Thoracic aorta (tissue), 2 donors: ENCODE results near the gene PIK3R2. TPM values are rescaled to one million over a fixed set of nuclear protein-coding genes. Genes with fewer than 3 reads are reported as not detected.

Source experiments
- ATAC-seq: fragments of 150-250 bp; one replicate; pipeline ENCODE4 v1.8.0; 2017; ENCODE audit warnings: low read depth; ENCODE audit not compliant: insufficient number of reproducible peaks, low FRiP score
- DNase-seq: peaks from one replicate; pipeline ENCODE4 v3.0.0-alpha.2; 2020; ENCODE audit warnings: low spot score
- H3K27ac ChIP-seq, 2 donors: fragments of 200-600 bp; sonication (generic); 1 replicate in 1 of 2; 2 replicates in 1 of 2; pipeline ENCODE4 v1.5.1; 2016; ENCODE audit warnings: mild to moderate bottlenecking in 2 of 2, moderate library complexity in 2 of 2
- H3K27me3 ChIP-seq: fragments of 200-600 bp; sonication (generic); replicated peaks from 2 replicates; pipeline ENCODE4 v1.6.0; 2016; ENCODE audit warnings: mild to moderate bottlenecking; ENCODE audit not compliant: insufficient read depth
- H3K36me3 ChIP-seq: fragments of 200-600 bp; sonication (generic); one replicate; pipeline ENCODE4 v1.5.1; 2016
- H3K4me1 ChIP-seq, 2 donors: fragments of 200-600 bp; sonication (generic); 1 replicate in 1 of 2; 2 replicates in 1 of 2; pipeline versions ENCODE4 v1.5.1 to v1.6.0; 2016; ENCODE audit warnings: low read depth in 2 of 2, mild to moderate bottlenecking in 1 of 2; ENCODE audit not compliant: control insufficient read depth in 1 of 2
- H3K4me3 ChIP-seq: fragments of 200-600 bp; sonication (generic); 2 replicates; pipeline ENCODE4 v1.5.1; 2016; ENCODE audit warnings: mild to moderate bottlenecking
- H3K9me3 ChIP-seq: fragments of 200-600 bp; sonication (generic); 2 replicates; pipeline ENCODE4 v1.5.1; 2016
- total RNA-seq, 2 donors: library from RNA; depleted of rRNA; stranded (reverse); fragments of >200 nt; gene quantifications; one replicate each; pipeline versions ENCODE4 v1.1.0 to v1.2.3, GENCODE V29; 2016
- TF ChIP-seq, protein P1 (sequence below): fragments of 200-600 bp; sonication (generic); IDR thresholded peaks from one replicate; pipeline ENCODE4 v1.5.1; 2019; ENCODE audit warnings: antibody characterized with exemption

PIK3R2 gene
- total RNA-seq, 2 donors from 2014 or later: 14.3 to 15.8 TPM

GRCh38 chr19:18141031-18141430 is 11.9 kb upstream of the PIK3R2 start:
- peaks cover 60% of the 10 kb centered on the region for H3K36me3 ChIP-seq
- no peak overlapping the region for H3K4me3 ChIP-seq
- H3K27ac ChIP-seq: no peak overlapping the region
- DNase-seq: no peak
- no peaks in the 10 kb centered on the region for H3K27me3 ChIP-seq
- no peaks in the 10 kb centered on the region for H3K9me3 ChIP-seq
- no peaks in the 10 kb centered on the region for H3K4me1 ChIP-seq
- TF ChIP-seq, protein P1, sequence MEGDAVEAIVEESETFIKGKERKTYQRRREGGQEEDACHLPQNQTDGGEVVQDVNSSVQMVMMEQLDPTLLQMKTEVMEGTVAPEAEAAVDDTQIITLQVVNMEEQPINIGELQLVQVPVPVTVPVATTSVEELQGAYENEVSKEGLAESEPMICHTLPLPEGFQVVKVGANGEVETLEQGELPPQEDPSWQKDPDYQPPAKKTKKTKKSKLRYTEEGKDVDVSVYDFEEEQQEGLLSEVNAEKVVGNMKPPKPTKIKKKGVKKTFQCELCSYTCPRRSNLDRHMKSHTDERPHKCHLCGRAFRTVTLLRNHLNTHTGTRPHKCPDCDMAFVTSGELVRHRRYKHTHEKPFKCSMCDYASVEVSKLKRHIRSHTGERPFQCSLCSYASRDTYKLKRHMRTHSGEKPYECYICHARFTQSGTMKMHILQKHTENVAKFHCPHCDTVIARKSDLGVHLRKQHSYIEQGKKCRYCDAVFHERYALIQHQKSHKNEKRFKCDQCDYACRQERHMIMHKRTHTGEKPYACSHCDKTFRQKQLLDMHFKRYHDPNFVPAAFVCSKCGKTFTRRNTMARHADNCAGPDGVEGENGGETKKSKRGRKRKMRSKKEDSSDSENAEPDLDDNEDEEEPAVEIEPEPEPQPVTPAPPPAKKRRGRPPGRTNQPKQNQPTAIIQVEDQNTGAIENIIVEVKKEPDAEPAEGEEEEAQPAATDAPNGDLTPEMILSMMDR: no peak
- no peak for ATAC-seq

DNA sequence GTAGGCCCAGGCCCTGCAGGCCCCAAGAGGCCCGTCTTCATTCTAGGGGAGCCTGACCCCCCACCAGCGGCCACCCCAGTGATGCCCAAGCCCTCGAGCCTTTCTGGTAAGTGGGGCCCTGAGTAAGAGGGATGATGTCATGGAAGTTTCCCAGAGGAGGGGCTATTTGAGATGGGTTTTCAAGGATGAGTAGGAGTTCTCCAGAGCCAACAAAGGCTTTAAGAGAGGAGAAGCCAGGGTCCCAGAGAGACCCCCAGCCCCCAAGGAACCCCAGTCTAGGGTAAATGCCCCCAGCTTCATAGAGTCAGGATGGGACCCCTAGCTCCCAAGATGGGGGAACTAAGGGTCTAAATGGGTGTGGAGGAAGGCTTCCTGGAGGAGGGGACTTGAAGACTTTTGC is 9.1 kb upstream of the PIK3R2 start:
- peaks cover 58% of the 10 kb centered on the region for H3K36me3 ChIP-seq
- ATAC-seq (no peak), DNase-seq (no peak)
- H3K27ac ChIP-seq: no peak overlapping the region
- H3K4me1 ChIP-seq: no peaks in the 10 kb centered on the region
- no peak overlapping the region for H3K4me3 ChIP-seq
- H3K9me3 ChIP-seq: no peaks in the 10 kb centered on the region
- TF ChIP-seq, protein P1: no peak
- H3K27me3 ChIP-seq: no peaks in the 10 kb centered on the region

GRCh38 chr19:18144361-18144760 is 8.6 kb upstream of the PIK3R2 start:
- TF ChIP-seq, protein P1: no peak
- Histone ChIP-seq H3K27ac (no peak overlapping the region), H3K36me3 (peaks cover 55% of the 10 kb centered on the region), H3K4me1 (no peaks in the 10 kb centered on the region), H3K27me3 (no peaks in the 10 kb centered on the region), H3K9me3 (no peaks in the 10 kb centered on the region), H3K4me3 (no peak overlapping the region)
- no peak for DNase-seq
- ATAC-seq: no peak

GRCh38 chr19:18144906-18145305 is 8.1 kb upstream of the PIK3R2 start:
- Histone ChIP-seq H3K9me3 (no peaks in the 10 kb centered on the region), H3K27ac (no peak overlapping the region), H3K27me3 (no peaks in the 10 kb centered on the region), H3K4me3 (no peak overlapping the region), H3K36me3 (peaks cover 55% of the 10 kb centered on the region), H3K4me1 (no peaks in the 10 kb centered on the region)
- ATAC-seq (no peak), DNase-seq (no peak)
- TF ChIP-seq, protein P1: no peak

- H3K9me3 ChIP-seq: no peaks in the 10 kb centered on the region
- H3K27me3 ChIP-seq: no peaks in the 10 kb centered on the region
- TF ChIP-seq, protein P1: no peak
- ATAC-seq: no peak
- H3K4me3 ChIP-seq: no peak overlapping the region
- H3K4me1 ChIP-seq: no peaks in the 10 kb centered on the region
- H3K36me3 ChIP-seq: peaks cover 53% of the 10 kb centered on the region
- DNase-seq: no peak
- H3K27ac ChIP-seq: no peak overlapping the region
These were observed 7.5 kb upstream of the PIK3R2 start for GRCh38 chr19:18145391-18145999.
